NOMO-1 treated with dmso at 0.1 percent for 144 hours (cell line): Measurements from ENCODE around the gene FAM180A.

Experiments
- DNase-seq: peaks from one replicate; lab custom pipeline; 2025; ENCODE audit not compliant: unreplicated experiment; lab: John Stamatoyannopoulos, UW

FAM180A gene

GRCh38 chr7:135771961-135772638 is 23.5 kb upstream of the FAM180A start:
- DNase-seq = no peak

GRCh38 chr7:135771051-135771450 is 22.4 kb upstream of the FAM180A start:
- DNase-seq = no peak

- DNase-seq = no peak
Measured at GRCh38 chr7:135770139-135770710, 21.6 kb upstream of the FAM180A start.

GRCh38 chr7:135769005-135769802 is 20.6 kb upstream of the FAM180A start:
- DNase-seq = no peak

- DNase-seq = no peak
Measured at GRCh38 chr7:135768467-135768866, 19.9 kb upstream of the FAM180A start.

- no peak for DNase-seq
Measured at GRCh38 chr7:135768064-135768463, 19.5 kb upstream of the FAM180A start.

GRCh38 chr7:135763261-135763660 is 14.6 kb upstream of the FAM180A start:
- no peak for DNase-seq

- no peak for DNase-seq
Measured at GRCh38 chr7:135761751-135762488, 13.3 kb upstream of the FAM180A start.

GRCh38 chr7:135759532-135759931 is 10.9 kb upstream of the FAM180A start:
- no peak for DNase-seq

GRCh38 chr7:135758531-135758932 is 9.9 kb upstream of the FAM180A start:
- no peak for DNase-seq

GRCh38 chr7:135757719-135758411 is 9.3 kb upstream of the FAM180A start:
- DNase-seq = no peak

GRCh38 chr7:135756191-135756590 is 7.6 kb upstream of the FAM180A start:
- DNase-seq = no peak

GRCh38 chr7:135755351-135755753 is 6.7 kb upstream of the FAM180A start:
- no peak for DNase-seq

- no peak for DNase-seq
Measured at GRCh38 chr7:135753616-135754413, 5.2 kb upstream of the FAM180A start.

GRCh38 chr7:135747366-135747765 is 1.2 kb downstream of the FAM180A start:
- DNase-seq = no peak

GRCh38 chr7:135745703-135746312 is 2.8 kb downstream of the FAM180A start:
- no peak for DNase-seq

- DNase-seq = no peak
Measured at GRCh38 chr7:135744938-135745702, 3.5 kb downstream of the FAM180A start.

GRCh38 chr7:135743907-135744731 is 4.5 kb downstream of the FAM180A start:
- no peak for DNase-seq
